Globus pallidus (tissue), 1 donor: ENCODE results near the gene KRT3.

Experiments
- DNase-seq: peaks from one replicate; pipeline ENCODE4 v3.0.0-alpha.2; 2015; ENCODE audit warnings: low spot score

Gene KRT3

DNA sequence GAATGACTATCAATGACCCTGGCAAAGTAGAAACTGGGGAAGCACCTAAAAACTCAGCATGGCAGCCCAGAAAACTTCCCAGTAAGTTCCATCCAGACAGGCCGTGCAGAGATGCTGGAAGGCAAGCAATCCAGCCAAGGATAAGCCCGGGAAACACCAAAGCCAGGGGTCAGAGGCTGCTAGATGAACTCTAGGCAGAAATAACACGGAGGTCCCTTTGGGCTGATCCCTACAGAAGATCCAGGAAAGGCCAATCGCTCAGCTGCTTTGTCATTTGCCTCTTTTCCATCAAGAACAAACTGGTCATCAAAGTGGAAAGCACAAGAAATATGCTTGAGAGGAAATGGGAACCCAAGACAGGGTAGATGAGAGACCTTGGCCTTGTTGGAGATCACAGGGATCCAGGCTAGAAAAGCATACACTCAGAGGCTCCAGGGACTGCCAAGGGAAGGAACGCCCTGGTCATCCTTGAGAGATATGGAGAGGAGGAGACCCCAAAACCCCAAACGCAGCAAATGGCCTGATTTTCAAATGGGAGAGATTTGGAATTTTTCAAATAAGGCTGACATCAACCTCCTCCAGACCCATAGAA, 31.7 kb upstream of the KRT3 start:
- no peak for DNase-seq

DNA sequence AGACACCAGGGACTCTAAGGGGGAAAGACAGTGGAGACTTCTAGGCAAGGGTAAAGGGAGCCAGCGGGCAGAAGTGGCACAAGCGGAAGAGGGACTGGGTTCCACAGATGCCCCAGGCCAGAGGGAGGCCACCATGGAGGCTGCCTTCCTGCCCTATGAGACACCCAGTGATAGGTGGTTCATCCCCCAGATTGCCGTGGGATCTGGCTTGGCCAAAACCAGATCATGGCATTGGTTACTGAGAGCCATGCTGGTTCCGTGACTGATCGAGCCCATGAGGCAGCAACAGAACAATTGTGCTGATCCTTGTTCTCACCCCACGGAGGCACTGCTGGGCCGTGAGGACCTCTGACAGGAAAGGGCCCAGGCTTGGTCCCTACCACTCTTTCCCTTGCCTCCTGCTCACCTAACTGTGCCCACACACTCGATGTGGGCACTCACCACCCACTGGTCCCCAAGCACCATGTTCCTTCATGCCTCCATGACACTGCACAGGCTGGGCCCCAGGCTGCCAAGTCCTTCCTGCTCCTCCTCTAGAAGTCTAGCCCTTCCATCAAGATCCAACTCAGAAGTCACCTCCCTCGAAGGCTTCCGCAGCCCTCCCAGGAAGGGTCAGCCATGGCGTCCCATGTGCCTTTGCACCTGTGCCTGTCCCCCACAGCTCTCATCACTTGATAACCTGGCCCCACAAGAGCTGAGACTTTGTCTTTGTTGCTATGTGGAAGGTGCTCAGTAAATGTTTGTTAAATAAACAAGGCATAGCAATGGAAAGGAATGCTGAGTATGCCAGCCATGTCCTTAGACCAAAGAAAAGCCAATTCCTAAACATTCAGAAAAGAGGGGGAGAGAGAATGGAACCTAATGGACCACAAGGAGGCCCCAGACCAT, 30.9 kb upstream of the KRT3 start:
- DNase-seq, result no peak

DNA sequence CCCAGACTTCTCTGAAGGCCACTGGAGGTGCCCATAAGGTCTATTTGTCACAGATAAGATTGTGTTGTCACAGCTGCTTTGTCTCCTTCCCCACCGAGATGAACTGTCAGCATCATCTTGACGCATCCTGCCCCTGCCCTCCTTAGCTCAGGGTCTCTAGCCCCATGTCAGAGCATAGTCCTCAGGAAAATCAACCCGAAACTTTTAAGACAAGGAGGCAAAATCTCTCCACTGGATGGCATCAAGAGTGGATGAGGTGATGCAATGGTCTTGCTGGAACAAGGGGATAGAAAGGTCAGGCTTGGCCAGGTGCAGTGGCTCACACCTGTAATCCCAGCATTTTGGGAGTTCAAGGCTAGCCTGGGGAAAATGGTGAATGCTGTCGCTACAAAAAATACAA, 30.0 kb upstream of the KRT3 start:
- DNase-seq, result no peak

DNA sequence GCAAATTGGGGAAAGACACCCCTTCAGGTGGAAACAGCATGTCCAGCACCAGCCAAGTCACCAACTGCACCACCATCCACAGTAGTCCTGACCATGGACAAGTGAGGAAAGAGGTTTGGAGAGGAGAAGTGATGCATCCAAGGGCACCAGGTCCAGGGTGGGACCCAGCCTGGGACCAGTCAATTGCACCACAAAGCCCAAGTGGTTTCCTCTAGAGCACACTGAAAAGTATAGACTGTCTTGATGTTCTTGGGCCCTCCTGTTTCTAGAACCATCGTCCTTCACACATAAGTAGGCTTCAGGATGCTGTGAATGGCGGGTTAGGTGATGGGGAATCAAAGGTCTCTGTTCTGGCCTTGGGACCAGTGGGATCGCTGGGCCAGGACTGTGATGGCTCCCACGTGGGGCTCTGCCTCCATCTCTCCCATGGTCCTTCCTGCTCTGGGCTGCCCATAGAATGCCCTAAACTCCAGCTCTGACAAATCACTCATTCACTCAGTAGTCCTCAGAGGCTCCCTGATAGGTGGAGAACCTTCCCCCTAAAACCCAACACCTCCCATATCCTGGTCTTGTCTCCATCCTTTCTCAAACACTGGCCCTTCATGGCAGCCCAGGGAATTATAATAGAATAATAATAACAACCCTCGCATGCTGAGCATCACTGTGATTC, 29.0 kb upstream of the KRT3 start:
- no peak for DNase-seq

DNA sequence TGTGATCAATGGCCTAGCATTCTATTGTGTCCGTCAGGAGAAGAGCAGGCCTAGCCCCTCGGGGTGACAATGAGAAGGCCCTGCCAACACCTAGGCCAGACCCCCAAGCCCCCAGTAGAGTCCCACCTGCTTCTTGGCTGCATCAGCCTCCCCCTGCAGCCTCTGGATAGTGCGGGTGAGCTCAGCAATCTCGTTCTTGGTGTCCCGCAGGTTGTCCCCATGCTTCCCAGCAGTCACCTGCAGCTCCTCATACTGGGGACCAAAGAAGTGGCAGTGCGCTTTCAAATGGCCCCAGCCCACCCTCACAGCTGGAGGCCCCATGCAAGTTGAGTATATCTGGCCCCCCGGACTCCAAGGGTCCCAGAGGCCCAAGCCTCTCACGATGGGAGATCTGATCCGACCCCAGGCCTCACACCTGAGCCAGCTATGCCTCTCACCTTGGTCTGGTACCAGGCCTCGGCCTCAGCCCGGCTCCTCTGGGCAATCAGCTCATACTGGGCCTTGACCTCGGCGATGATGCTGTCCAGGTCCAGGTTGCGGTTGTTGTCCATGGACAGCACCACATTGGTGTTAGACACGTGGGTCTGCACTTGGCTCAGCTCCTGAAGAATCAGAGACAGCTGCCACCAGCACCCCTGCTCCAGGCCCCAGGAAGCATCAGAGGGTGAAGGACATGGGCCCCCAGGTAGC, 28.0 kb upstream of the KRT3 start:
- DNase-seq, result no peak

DNA sequence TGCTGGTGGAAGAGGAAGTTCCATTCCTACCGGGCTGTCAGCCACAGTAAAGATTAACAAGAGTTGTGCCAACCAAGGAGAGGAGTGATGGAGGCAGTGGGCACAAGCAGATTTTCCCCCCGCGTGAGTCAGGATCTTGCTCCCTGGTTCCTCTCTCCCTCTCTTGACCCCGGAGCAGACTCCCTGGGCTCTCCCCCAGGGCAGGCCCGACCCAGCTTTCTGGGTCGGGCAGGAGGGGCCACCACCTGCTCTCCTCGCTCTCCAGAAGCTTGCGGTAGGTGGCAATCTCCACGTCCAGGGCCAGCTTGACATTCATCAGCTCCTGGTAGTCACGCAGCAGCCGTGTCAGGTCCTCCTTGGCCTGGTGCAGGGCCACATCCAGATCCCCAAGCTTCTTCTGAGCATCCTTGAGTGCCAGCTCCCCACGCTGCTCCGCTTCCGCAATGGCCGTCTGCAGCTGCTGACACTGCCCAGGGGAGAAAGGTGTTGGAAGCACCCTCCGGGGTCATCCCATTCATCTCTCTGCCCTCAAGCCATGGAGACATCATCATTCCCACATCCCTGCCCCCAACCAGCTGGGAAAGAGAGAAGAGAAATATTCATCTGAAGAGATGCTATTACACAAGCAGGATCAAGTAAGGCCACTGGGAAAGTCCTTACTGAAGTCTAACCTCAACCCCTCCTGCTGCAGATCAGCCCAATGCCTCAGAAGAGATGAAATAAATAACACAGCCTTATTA, 27.0 kb upstream of the KRT3 start:
- DNase-seq, result no peak

DNA sequence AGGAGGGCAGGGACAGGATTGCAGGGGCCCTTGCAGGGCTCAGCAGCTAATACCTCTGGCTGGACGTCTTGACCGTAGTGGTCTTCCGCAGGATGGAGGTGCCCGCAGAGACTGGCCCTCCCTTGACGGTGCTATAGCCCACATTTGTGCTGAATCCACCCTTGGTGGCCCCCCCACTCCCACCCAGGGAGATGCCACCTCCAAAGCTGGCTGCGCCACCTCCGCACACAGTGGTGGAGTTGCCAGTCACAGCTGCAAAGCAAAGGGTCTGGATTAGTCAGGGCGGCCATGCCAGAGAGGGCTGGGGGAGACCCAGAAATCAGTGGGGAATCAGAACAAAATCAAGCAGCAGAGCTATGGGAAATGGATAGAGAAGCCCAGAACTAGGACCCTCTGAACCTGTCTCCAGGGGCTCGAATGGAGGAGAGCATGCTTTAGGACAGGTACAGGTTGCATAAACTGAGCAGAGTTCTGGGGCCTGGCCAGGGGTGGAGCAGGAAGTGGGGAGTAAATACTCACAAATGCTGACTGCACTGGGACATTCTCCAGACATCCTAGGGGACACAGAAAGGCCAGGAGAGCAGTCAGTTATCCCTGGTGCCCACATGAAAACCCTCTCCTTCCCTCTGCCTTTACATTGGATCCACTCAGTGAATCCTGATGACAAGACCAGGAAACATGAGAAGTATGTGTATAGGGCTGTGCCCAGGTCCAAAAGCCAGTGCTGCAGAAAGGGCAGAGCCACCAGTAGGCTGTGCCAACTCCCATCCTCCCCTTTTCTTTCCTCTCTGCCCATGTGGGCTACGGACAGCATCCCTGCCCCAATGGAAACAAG, 26.1 kb upstream of the KRT3 start:
- no peak for DNase-seq

DNA sequence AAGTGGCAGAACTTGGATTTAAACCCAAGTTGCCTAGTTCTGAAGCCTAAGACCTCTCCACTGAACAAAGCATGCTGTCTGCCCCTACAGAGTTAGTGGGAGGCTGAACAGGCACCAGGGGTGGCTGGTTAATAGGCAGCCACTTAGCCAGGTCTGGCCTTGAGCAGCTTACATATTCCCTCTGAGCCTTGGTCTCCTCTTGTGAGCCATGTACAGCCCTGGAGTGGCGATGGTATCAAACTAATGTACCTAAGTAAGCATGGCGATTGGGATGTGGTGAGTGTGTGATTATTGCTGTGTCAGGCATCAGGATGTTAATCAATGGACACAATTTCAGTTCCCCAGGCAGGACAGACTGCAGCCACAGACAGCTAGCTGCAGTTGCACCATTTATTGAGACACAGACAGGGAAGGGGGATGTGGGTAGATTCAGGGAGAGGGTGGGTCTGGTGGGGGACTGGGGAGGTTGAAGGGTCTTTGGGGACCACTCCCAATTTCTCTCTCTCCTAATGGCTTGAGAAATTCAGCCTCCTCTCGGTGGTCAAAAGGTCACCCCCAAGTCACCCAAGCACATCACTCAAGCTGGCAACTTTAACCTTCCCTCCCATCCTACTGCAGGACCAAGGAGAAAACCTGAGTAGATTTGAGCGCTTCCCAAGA, 25.3 kb upstream of the KRT3 start:
- no peak for DNase-seq

DNA sequence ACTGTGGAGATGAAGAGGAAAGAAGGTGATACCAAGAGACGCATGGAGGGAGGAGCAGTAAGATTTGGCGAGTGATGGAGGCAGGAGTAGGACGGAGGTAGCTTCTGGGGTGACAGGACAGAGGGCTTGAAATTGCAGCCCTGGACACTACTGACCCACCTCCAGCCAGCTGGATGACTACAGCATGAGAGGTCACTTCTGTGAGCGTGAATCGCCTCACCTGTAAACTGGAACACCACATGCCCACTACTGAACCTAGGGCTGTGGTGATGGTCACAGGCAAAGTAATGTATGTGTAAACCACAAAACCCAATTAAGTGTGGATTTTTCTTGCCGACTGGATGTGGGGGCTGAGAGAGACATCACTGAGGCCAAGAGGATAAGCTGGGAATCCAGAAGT, 24.6 kb upstream of the KRT3 start:
- DNase-seq, result no peak

DNA sequence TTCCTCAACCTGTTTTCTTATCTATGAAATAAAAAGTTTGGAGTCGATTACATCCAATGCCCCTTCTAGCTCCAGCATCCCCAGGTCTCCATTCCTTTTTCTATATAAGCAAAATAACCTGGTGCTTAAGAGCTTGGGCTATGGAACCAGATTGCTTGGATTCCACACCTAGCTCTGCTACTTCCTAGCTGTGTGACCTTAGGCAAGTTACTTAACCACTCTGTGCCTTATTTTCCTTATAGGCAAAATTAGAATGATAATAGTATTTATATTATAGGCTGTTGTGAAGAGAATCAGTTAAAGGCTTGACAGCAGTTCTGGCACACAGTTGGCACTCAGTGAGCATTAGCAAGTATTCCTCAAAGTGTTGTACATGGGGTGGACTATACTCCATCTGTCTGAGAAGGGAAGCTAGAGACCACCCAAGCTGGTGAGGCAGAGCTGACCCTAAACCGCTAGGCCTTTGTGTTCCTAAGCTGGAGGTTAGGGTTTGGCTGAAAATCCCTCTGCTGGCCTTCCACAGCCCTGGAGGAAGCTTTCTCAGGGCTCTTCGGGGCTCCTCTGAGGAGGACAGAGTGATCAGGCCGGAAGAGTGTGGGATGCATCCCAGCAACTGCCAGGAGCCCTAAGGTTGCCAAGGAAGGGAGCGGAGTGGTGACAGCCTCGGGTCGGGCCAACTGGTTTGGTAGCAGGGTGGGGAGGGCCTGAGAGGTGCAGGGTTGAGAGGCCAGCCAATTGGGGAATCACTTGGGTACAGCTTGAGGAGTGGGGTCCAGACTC, 24.0 kb upstream of the KRT3 start:
- DNase-seq, result no peak

DNA sequence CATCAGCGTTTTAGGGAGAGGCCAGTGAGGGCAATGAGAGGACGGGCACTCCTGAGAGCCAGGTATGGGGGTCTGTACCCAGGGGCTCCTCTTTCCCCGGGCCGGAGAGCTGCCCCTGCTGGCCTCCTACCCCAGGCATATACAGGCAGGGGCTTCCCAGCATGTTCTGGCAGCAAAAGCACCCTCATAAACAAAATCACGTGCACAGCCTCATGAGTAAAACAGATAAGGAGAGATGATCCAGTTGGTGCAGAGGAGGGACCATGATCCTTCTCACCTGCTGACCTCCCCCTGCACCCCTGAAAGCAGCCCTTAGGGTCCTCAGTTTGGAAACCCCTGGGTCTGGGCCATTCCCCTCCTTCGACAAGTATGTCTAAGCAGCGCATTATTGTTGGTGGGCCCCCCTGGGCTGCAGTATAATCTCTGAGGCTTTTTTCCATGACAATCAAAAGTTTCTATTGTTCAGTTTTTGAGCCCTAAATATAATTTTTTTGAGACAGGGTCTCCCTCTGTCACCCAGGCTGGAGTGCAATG, 23.0 kb upstream of the KRT3 start:
- no peak for DNase-seq

DNA sequence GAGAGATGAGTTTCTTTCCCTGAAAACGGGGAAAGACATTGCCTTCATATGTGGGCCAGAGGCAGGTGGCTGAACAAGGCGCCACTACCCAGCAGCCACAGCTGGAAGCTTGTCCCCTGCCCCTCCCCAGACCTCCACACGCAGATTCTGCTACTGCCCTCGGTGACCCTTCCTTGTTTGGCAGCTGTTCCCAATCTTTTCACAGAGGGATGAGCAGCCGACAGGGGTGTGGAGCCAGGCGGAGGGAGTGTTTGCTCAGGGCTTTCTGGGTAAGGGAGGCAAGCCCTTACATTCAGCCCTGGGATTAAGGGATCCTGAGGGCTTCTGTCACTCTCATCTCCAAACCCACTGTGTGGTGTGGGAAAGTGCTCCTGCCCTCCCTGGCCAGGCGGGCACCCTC, 22.5 kb upstream of the KRT3 start:
- DNase-seq, result no peak

DNA sequence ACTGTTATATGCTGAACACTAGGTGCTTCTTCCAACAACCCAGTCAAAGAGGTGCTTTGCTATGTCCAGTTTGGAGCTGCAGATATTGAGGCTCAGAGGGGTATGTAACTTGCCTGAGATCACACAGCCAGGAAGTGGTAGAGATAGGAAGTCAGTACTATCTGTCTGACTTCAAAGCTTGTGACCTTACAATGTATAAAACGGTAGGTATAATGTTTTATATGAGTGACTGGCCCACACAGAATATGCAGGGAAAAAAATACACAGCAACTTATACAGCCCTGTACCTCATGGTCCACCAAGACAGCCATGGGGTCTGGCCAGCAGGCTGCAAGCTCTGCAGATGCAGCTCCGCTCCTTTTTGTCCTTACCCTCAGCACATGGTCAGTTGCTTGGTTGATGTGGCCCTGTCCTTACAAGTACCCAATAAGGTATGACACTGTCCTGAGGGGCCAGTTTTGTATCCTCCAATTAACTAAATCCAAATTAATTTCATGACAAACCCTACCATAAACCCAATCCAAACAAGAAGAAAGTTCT, 21.9 kb upstream of the KRT3 start:
- no peak for DNase-seq

DNA sequence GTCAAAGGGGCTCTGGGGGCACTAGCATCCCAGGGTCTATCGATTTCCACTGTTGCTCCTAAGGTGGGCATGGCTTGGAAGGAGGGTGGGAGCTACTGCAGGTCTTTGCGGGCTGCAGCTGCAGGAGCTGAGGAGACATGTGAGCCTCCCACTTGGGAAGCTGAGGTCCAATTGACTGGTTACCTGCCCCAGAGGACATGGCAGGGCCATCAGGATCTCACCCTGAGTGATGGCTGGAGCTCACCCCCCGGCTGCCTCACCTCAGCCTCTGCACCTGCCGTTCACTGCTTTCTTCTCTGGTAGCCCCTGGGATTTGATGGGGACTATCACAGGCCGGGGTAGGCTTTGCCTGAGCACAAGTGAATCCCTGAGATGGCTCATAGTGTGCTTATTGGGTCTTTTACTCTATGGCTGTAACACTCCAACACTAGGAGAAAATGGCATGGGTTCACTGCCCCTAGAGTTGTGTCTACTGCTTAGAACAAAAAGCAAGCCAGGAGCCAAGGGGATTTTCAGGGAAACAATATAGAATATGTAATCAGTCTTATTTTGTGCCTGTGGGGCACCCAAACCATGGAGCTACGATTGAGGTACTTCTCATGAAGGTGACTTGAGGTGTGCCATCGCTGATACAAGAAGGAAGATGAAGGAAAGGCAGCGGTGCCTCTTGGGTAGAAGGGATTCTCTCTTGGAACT, 21.2 kb upstream of the KRT3 start:
- DNase-seq, result no peak

DNA sequence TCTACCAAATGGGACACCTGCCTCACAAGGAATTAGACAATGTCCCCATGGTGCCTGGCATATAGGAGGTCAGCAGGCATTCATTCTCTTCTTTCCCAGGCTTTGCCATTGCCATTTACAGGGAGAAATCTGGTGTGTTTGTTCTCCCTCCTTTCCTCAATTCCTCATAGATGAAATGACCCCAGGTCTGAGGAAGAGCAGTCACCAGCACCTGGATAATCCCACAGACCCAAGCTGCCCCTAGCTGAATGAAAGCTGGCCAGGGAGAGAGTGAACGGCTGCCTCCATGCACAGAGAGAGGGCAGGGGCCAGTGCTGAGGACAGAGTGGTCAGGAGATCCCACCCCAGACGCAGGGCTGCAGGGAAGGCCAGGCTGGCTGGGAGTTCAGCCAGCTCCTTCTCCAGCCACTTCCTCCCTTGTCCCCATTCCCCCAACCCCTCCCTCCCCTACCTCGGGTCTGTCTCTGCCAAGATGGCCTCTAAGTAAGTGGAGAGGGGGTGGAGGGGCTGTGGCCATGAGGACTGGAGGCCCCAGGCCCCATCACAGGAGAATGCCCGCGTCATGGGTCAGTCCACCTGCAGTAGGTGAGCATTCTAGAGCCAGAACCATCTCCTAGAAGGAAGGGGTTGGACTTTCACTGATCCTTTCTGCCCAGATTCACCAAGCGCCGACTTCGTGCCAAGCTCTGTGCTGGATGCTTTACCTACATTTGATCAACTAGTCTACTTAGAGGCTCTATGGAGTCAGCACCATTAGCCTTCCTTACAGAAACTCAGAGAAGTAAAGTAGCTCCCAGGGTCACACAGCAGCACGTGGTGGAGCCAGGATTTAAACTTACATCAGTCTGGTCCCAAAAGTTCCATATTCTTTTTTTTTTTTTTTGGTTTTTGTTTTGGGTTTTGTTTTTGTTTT, 20.0 kb upstream of the KRT3 start:
- DNase-seq, result no peak

DNA sequence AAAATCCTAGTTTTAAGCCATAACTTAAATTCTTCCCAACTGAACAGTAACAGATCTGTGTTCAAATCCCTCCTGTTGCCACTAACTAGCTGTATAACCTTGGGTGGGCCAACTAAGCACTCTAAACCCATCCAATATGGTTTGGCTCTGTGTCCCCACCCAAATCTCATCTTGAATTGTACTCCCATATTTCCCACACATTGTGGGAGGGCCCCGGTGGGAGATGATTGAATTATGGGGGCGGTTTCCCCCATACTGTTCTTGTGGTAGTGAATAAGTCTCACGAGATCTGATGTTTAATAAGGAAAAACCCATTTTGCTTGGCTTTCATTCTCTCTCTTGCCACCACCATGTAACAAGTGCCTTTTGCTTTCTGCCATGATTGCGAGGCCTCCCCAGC, 19.2 kb upstream of the KRT3 start:
- no peak for DNase-seq

DNA sequence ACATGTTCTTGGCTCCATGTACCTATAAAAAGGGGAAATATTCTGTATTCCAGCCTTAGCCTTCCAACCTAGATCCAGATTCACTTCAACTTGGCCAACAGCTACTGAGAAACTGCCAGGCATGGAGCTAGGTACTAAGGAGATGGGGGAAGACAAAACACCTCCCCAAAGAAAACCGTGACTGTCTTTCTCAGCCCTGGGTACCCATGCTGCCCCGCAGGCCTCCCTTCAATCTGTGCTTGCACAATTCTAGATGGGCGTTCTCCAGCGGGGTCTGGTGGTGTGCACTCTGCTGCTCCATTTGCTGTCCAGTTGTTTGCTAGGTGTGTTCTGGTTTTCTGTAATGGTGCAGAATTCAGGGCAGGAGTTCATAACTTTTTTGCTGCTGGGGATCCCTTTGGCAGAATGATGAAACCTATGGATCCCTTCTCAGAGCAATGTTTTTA, 18.8 kb upstream of the KRT3 start:
- DNase-seq, result no peak
